Right atrium auricular region (tissue), 2 donors: Measurements from ENCODE around the gene FGFBP3. TPM values are rescaled to one million over a fixed set of nuclear protein-coding genes. Genes with fewer than 3 reads are reported as not detected.
"Not testable (repeated sequence)": the region's sequence is repeated elsewhere in the genome, so short reads cannot be mapped to it uniquely, and the experiment has no call there.

Experiments
- DNase-seq: peaks from one replicate; pipeline ENCODE4 v3.0.0-alpha.2; 2019; ENCODE audit warnings: low spot score
- H3K27ac ChIP-seq, 2 donors: fragments of 200-600 bp; sonication (generic); 1 replicate in 1 of 2; 2 replicates in 1 of 2; pipeline ENCODE4 v1.5.1; 2016 to 2019
- H3K27me3 ChIP-seq, 2 donors: fragments of 200-600 bp; sonication (generic); one replicate each; pipeline versions ENCODE4 v1.5.1 to v1.6.0; 2017 to 2019
- H3K36me3 ChIP-seq: fragments of 200-600 bp; sonication (generic); one replicate; pipeline ENCODE4 v1.5.1; 2016
- H3K4me1 ChIP-seq, 2 donors: fragments of 200-600 bp; sonication (generic); one replicate each; pipeline versions ENCODE4 v1.5.1 to v1.6.0; 2017 to 2019
- H3K4me3 ChIP-seq, 2 donors: fragments of 200-600 bp; sonication (generic); 1 replicate in 1 of 2; 2 replicates in 1 of 2; pipeline ENCODE4 v1.5.1; 2017 to 2019; ENCODE audit warnings: mild to moderate bottlenecking in 1 of 2, moderate library complexity in 1 of 2
- H3K9me3 ChIP-seq, 2 donors: fragments of 200-600 bp; sonication (generic); one replicate each; pipeline ENCODE4 v1.5.1; 2019
- CTCF ChIP-seq, 2 donors: fragments of 200-600 bp; sonication (generic); IDR thresholded peaks; one replicate each; pipeline ENCODE4 v1.5.1; 2019; ENCODE audit warnings: antibody characterized with exemption in 2 of 2
- total RNA-seq, 2 donors: library from RNA; depleted of rRNA; stranded (reverse); fragments of >200 nt; gene quantifications; one replicate each; pipeline ENCODE4 v1.1.0, GENCODE V29; 2016

The FGFBP3 gene
- total RNA-seq, 2 donors from 2014 or later, result 0.26 to 0.31 TPM

GRCh38 chr10:91896212-91896756 lies 13.0 kb downstream of the FGFBP3 start:
- Histone ChIP-seq H3K4me1 (no peaks in the 10 kb centered on the region), H3K4me3 (no peak overlapping the region), H3K36me3 (no peaks in the 10 kb centered on the region), H3K27me3 (no peaks in the 10 kb centered on the region), H3K9me3 (no peaks in the 10 kb centered on the region), H3K27ac (no peak overlapping the region)
- DNase-seq, result no peak
- no peak for TF ChIP-seq CTCF (IDR thresholded peaks at IDR 0.05)

- not testable (repeated sequence) for H3K4me1 ChIP-seq, H3K27ac ChIP-seq, H3K9me3 ChIP-seq, H3K36me3 ChIP-seq, DNase-seq, H3K4me3 ChIP-seq, H3K27me3 ChIP-seq
Measured at GRCh38 chr10:91894261-91894685, 15.0 kb downstream of the FGFBP3 start.

GRCh38 chr10:91893051-91893450 lies 16.2 kb downstream of the FGFBP3 start:
- Histone ChIP-seq H3K9me3 (no peaks in the 10 kb centered on the region), H3K27ac (no peak overlapping the region), H3K27me3 (no peaks in the 10 kb centered on the region), H3K4me3 (no peak overlapping the region), H3K4me1 (peaks cover 0 to 3% of the 10 kb centered on the region in 2 donors), H3K36me3 (no peaks in the 10 kb centered on the region)
- TF ChIP-seq CTCF (IDR thresholded peaks at IDR 0.05), result no peak
- DNase-seq, result no peak

DNA sequence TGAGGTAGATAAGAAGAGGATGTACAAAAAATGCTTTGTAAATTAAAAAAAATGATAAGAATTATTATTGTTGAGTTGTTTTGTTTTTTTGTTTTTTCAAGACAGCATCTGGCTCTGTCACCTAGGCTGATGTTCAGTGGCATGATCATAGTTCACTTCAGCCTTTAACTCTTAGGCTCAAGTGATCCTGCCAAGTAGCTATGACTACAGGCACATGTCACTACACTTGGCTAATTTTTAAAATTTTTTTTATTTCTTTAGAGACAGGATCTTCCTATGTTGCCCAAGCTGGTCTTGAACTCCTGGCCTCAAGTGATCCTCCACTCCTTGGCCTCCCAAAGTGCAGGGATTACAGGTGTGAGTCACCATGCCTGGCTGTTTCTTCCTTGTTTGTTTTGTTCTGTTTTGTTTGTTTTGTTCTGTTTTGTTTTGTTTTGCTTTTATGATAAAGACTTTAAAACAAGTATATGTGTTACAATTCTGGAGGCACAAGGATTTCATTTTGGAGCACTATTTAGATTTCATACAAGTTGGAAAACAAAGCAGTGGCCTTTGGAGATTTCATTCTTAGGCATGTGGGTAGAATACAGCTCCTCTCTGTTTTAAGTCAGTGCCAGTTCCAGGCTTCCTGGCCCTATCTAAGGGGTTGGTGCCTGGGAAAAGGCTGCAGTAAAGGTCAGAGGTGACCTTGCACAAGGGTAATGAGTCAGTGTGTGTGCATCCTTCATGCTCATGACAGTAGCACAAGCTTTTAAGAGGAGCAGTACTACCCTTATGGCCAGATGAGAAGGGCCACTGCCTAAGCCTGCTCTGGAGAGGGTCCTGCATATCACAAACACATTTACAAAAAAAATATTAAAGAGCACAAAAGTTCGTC lies 17.9 kb downstream of the FGFBP3 start:
- H3K4me3 ChIP-seq, result no peak overlapping the region
- TF ChIP-seq CTCF (IDR thresholded peaks at IDR 0.05), result no peak
- H3K36me3 ChIP-seq, result no peaks in the 10 kb centered on the region
- no peaks in the 10 kb centered on the region for H3K27me3 ChIP-seq
- H3K27ac ChIP-seq, result no peak overlapping the region
- no peaks in the 10 kb centered on the region for H3K9me3 ChIP-seq
- peaks cover 0 to 12% of the 10 kb centered on the region in 2 donors for H3K4me1 ChIP-seq
- no peak for DNase-seq

GRCh38 chr10:91887272-91888076 lies 21.8 kb downstream of the FGFBP3 start:
- no peak for DNase-seq
- peak overlapping the region; percentile 46 to 59 for H3K4me3 ChIP-seq
- peaks cover 0 to 26% of the 10 kb centered on the region in 2 donors for H3K4me1 ChIP-seq
- no peak for TF ChIP-seq CTCF (IDR thresholded peaks at IDR 0.05)
- H3K27me3 ChIP-seq, result no peaks in the 10 kb centered on the region
- H3K27ac ChIP-seq, result peak overlapping the region in 1 of 2 donors; percentile 47
- no peaks in the 10 kb centered on the region for H3K9me3 ChIP-seq
- no peaks in the 10 kb centered on the region for H3K36me3 ChIP-seq

DNA sequence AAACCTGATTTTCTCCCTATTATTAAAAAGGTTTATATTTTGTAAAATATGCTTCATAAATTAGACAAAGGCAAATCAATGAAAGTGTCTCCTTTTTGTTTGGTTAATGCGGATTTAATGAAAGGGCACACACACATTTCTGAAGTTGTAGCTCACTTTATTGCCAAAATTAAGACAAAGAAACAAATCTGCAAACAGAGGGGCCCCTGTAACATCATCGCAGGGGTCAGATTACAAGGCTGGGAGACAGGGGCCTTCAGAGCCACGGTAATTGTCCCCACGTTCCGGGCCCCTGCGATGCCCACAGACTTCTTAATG lies 22.4 kb downstream of the FGFBP3 start:
- Histone ChIP-seq H3K27ac (peak overlapping the region in 1 of 2 donors; percentile 47), H3K9me3 (no peaks in the 10 kb centered on the region), H3K36me3 (no peaks in the 10 kb centered on the region), H3K4me1 (peaks cover 0 to 26% of the 10 kb centered on the region in 2 donors), H3K27me3 (no peaks in the 10 kb centered on the region), H3K4me3 (peak overlapping the region; percentile 46 to 59)
- no peak for TF ChIP-seq CTCF (IDR thresholded peaks at IDR 0.05)
- no peak for DNase-seq
